ENCODE results near the gene CDK4. TPM values are rescaled to one million over a fixed set of nuclear protein-coding genes. Genes with fewer than 3 reads are reported as not detected.
A peak's percentile ranks its signal among the peaks of the same experiment; 100 is the strongest.

The CDK4 gene
- total and polyA plus RNA-seq, 2 of the 13 experiments (the other 11 are each of a cell fraction or from before 2014, with no cell fraction given), result 191 to 209 TPM

DNA sequence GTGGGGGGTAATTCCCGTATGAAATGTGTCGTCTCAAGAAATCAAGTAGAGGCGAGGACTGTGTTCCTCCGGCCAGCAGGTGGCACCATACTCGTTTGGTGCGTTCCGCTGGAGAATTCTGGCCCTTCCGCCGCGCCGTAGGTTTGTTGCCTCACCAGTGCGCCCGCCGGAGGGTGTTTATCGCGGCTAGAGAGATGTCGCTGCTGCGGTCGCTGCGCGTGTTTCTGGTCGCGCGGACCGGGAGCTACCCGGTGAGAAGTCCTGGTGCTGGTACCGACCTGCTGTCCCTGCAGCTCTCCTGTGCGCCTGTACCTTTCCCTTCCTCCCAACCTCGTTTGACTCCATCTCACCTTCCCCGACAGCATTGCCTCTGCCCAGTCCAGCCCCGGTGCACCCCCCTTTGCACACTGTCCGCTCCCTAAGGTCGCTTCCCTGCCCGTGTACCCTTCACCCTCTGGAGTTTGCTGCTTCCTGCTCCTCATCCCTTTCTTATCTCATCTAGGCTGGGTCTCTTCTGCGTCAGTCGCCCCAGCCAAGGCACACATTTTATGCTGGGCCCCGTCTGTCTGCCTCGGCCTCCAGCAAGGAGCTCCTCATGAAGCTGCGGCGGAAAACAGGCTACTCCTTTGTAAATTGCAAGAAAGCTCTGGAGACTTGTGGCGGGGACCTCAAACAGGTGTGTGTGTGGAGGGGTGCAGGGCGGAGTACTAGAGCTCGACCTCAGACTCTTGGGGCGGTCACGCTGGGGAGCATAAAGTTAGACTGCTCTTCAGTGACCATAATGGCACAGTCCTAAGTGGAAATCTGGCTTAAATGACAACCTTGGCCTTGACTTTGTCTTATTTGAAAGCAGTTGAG lies 30.7 kb upstream of the CDK4 start, which contains the start of gene TSFM (continued):
- TF ChIP-seq KAT2B (IDR thresholded peaks at IDR 0.05; ENCODE audit: borderline replicate concordance, low read depth, low read length) (no peak), SRY (CRISPR knock-in tag; IDR thresholded peaks at IDR 0.05) (0 out of 2 replicates have a peak, but pooled peaks have one; percentile 30), REPIN1 (CRISPR knock-in tag; IDR thresholded peaks at IDR 0.05; ENCODE audit: borderline replicate concordance, low read depth) (peak; percentile 87), ZNF367 (CRISPR knock-in tag; IDR thresholded peaks at IDR 0.05; ENCODE audit: borderline replicate concordance) (no peak), ZNF317 (CRISPR knock-in tag; IDR thresholded peaks at IDR 0.05) (peak; percentile 84; the same call in 1 of the 2 replicates), MEIS2 (CRISPR knock-in tag; IDR thresholded peaks at IDR 0.05) (peak; percentile 55; the same call in 1 of the 2 replicates), MBNL3 (CRISPR knock-in tag; conservative IDR thresholded peaks at IDR 0.05) (no peak), RERE (CRISPR knock-in tag; IDR thresholded peaks at IDR 0.05; ENCODE audit: low read depth) (no peak), ZNF292 (CRISPR knock-in tag; IDR thresholded peaks at IDR 0.05; ENCODE audit: borderline replicate concordance, low read depth) (0 out of 2 replicates have a peak, but pooled peaks have one; percentile 21), ZNF446 (CRISPR knock-in tag; IDR thresholded peaks at IDR 0.05) (no peak), ZNF143 (CRISPR knock-in tag; IDR thresholded peaks at IDR 0.05) (peak; percentile 69), SP4 (CRISPR knock-in tag; IDR thresholded peaks at IDR 0.05) (no peak), SRSF9 (IDR thresholded peaks at IDR 0.05; ENCODE audit: borderline replicate concordance, insufficient read depth, low read depth, low read length, poor library complexity, severe bottlenecking) (no peak), TP53 (CRISPR knock-in tag; conservative IDR thresholded peaks at IDR 0.05) (0 out of 2 replicates have a peak, but pooled peaks have one; percentile 42), ZNF264 (CRISPR knock-in tag; IDR thresholded peaks at IDR 0.05) (no peak; the same call in none of the 2 replicates), RBFOX2 (IDR thresholded peaks at IDR 0.05; ENCODE audit: low read depth, low read length) (peak; percentile 88)
- TF ChIP-seq, protein P1, sequence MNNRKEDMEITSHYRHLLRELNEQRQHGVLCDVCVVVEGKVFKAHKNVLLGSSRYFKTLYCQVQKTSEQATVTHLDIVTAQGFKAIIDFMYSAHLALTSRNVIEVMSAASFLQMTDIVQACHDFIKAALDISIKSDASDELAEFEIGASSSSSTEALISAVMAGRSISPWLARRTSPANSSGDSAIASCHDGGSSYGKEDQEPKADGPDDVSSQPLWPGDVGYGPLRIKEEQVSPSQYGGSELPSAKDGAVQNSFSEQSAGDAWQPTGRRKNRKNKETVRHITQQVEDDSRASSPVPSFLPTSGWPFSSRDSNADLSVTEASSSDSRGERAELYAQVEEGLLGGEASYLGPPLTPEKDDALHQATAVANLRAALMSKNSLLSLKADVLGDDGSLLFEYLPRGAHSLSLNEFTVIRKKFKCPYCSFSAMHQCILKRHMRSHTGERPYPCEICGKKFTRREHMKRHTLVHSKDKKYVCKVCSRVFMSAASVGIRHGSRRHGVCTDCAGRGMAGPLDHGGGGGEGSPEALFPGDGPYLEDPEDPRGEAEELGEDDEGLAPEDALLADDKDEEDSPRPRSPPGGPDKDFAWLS (CRISPR knock-in tag; IDR thresholded peaks at IDR 0.05; ENCODE audit: borderline replicate concordance), result no peak
